K562 (cell line): ENCODE data around the gene BEST4.

Source experiments
- BACH1 ChIP-seq: fragments of 200-800 bp; sonication (Bioruptor generic); IDR thresholded peaks from 2 replicates; pipeline ENCODE4 v1.6.1; 2016; ENCODE audit warnings: missing genetic modification characterization, missing compliant biosample characterization
- CTCF ChIP-seq, 3 experiments: IDR thresholded peaks in 2 of 3; conservative IDR thresholded peaks in 1 of 3; 2 replicates each; pipeline ENCODE4 v1.5.1; 2011 to 2012; ENCODE audit warnings: low read length in 3 of 3, mild to moderate bottlenecking in 3 of 3, control low read depth in 2 of 3, improper control_type of control experiment in 1 of 3, inconsistent platforms in 1 of 3, low read depth in 1 of 3, mixed read lengths in 1 of 3, moderate library complexity in 1 of 3; ENCODE audit not compliant: insufficient read depth in 2 of 3
- HMG20B ChIP-seq: fragments of 250-450 bp; sonication (Bioruptor Pico); IDR thresholded peaks from 2 replicates; pipeline ENCODE4 v1.5.0; 2021; ENCODE audit warnings: mild to moderate bottlenecking
- LEF1 ChIP-seq: fragments of 450-650 bp; IDR thresholded peaks from 2 replicates; pipeline ENCODE4 v1.6.1; 2016; ENCODE audit warnings: mild to moderate bottlenecking
- RAD21 ChIP-seq, 2 experiments: fragments of 250-450 bp in 1 of 2; fragments of 450-650 bp in 1 of 2; sonication (Bioruptor Pico) in 1 of 2; formaldehyde crosslinking in 1 of 2; IDR thresholded peaks in 1 of 2; conservative IDR thresholded peaks in 1 of 2; 2 replicates each; pipeline versions ENCODE4 v1.4.0 to v1.8.0; 2020 to 2022; ENCODE audit warnings: mild to moderate bottlenecking in 2 of 2, moderate library complexity in 1 of 2
- RFX1 ChIP-seq: fragments of 450-650 bp; IDR thresholded peaks from 2 replicates; pipeline ENCODE4 v1.6.1; 2016; ENCODE audit warnings: mild to moderate bottlenecking, moderate library complexity
- SP1 ChIP-seq: sonication (generic); formaldehyde crosslinking; IDR thresholded peaks from 2 replicates; pipeline ENCODE4 v1.8.1; 2022; ENCODE audit warnings: mild to moderate bottlenecking, missing genetic modification reagents
- ZBTB43 ChIP-seq: sonication (generic); formaldehyde crosslinking; IDR thresholded peaks from 2 replicates; pipeline ENCODE4 v1.8.0; 2023; ENCODE audit warnings: mild to moderate bottlenecking, missing genetic modification reagents
- ZNF165 ChIP-seq: fragments of 250-450 bp; sonication (Bioruptor Pico); IDR thresholded peaks from 2 replicates; pipeline ENCODE4 v1.4.0; 2020; ENCODE audit warnings: borderline replicate concordance
- ZNF589 ChIP-seq: fragments of 200-800 bp; sonication (Bioruptor generic); IDR thresholded peaks from 2 replicates; pipeline ENCODE4 v1.6.1; 2016; ENCODE audit warnings: low read depth, missing genetic modification characterization, missing compliant biosample characterization

DNA sequence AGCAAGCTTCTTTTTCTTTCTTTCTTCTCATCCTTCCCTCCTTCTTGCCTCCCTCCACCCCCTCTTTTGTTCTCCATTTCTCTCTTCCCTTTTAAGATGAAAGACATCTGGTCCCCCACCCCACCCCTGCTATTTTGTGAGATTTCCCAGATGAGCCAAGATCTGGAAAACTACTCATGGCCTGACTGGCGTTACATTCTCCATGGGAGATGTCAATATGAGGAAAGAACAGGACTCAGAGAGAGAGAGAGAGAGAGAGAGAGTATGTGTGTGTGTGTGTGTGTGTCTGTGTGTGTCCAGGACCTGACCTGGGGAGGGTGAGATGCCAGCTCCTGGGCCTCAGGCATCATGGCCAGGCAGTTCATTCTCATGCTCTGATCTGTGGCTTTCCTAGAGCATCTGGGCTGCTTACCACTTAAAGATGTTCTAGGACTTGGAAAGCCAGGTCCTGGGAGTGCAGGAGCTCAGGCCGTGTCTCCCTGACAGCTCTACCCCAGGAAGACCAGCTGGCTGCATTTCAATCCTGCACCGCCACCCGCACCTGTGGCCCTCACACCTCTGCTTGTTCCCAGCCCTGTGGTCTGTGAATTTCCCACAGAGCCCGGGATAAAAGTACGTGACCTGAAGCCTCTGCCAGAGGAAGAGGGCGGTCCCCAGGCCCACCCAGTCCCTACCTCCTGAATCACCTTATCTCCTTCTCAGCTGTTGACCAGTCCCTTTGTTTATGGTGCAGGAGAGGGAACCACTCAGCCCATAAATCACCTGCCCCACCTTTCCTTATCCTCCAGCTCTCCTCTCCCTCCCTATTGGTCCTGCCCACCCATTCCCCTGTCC lies 3.2 kb upstream of the BEST4 start:
- TF ChIP-seq RAD21 (CRISPR knock-in tag; conservative IDR thresholded peaks at IDR 0.05 in 1 of 2, IDR thresholded peaks at IDR 0.05 in 1 of 2) (no peak), ZBTB43 (CRISPR knock-in tag) (no peak), BACH1 (tag) (no peak), ZNF165 (CRISPR knock-in tag) (no peak), CTCF (IDR thresholded peaks at IDR 0.05 in 2 of 3, conservative IDR thresholded peaks at IDR 0.05 in 1 of 3; ENCODE audit: insufficient read depth in 2 of 3, low read depth in 1 of 3, low read length in 3 of 3) (no peak), SP1 (no peak), LEF1 (no peak), HMG20B (CRISPR knock-in tag) (no peak), RFX1 (no peak), ZNF589 (no peak)
